GM23338 (cell line): ENCODE data around the gene PRPSAP2. TPM values are rescaled to one million over a fixed set of nuclear protein-coding genes. Genes with fewer than 3 reads are reported as not detected.

Source experiments
- ATAC-seq: fragments of 200-7000 bp; cut with Tn5 transposase; 3 replicates; pipeline ENCODE4 v1.9.1; 2020
- DNase-seq: peaks from one replicate; pipeline ENCODE4 v3.0.0-alpha.2; 2015; ENCODE audit warnings: low spot score
- H2AFZ ChIP-seq: fragments of 200-600 bp; sonication (generic); 2 replicates; pipeline ENCODE4 v1.8.0; 2016; ENCODE audit warnings: antibody characterized with exemption, mild to moderate bottlenecking, moderate library complexity
- H3F3A ChIP-seq: fragments of 200-600 bp; sonication (generic); replicated peaks from 2 replicates; pipeline ENCODE4 v1.8.0; 2017; ENCODE audit warnings: antibody characterized with exemption, mixed run types, low read depth
- H3K27ac ChIP-seq: fragments of 200-600 bp; sonication (generic); 2 replicates; pipeline ENCODE4 v1.6.1; 2016; ENCODE audit warnings: low read depth
- H3K27me3 ChIP-seq: fragments of 200-600 bp; sonication (generic); 2 replicates; pipeline ENCODE4 v1.8.0; 2016; ENCODE audit warnings: mild to moderate bottlenecking, mixed run types, moderate library complexity; ENCODE audit not compliant: insufficient read depth
- H3K36me3 ChIP-seq: fragments of 200-600 bp; sonication (generic); 2 replicates; pipeline ENCODE4 v1.8.0; 2016; ENCODE audit warnings: mild to moderate bottlenecking; ENCODE audit not compliant: insufficient read depth
- H3K4me1 ChIP-seq: fragments of 200-600 bp; sonication (generic); 2 replicates; pipeline ENCODE4 v1.8.0; 2016; ENCODE audit warnings: mild to moderate bottlenecking, moderate library complexity; ENCODE audit not compliant: insufficient read depth
- H3K4me2 ChIP-seq: fragments of 200-600 bp; sonication (generic); 2 replicates; pipeline ENCODE4 v1.7.1; 2017; ENCODE audit warnings: mixed run types
- H3K4me3 ChIP-seq: fragments of 200-600 bp; sonication (generic); 2 replicates; pipeline ENCODE4 v1.6.1; 2016; ENCODE audit warnings: mixed run types
- H3K79me2 ChIP-seq: fragments of 200-600 bp; sonication (generic); replicated peaks from 2 replicates; pipeline ENCODE4 v1.8.0; 2017; ENCODE audit warnings: mild to moderate bottlenecking; ENCODE audit not compliant: insufficient read depth
- H3K9me2 ChIP-seq: fragments of 200-600 bp; sonication (generic); 2 replicates; pipeline ENCODE4 v1.8.0; 2017; ENCODE audit not compliant: insufficient read depth
- H4K20me1 ChIP-seq: fragments of 200-600 bp; sonication (generic); replicated peaks from 2 replicates; pipeline ENCODE4 v1.8.0; 2017; ENCODE audit warnings: mild to moderate bottlenecking; ENCODE audit not compliant: insufficient read depth
- H3K27ac Mint-ChIP-seq: 2 replicates; pipeline ENCODE4 v1.8.0; 2020; ENCODE audit warnings: inconsistent platforms, mild to moderate bottlenecking, moderate library complexity, mixed read lengths
- H3K27me3 Mint-ChIP-seq: 3 replicates; pipeline ENCODE4 v1.8.0; 2022; ENCODE audit warnings: low read depth, mild to moderate bottlenecking, moderate library complexity, mixed read lengths, inconsistent platforms; ENCODE audit not compliant: insufficient read depth, poor library complexity
- H3K36me3 Mint-ChIP-seq: 3 replicates; pipeline ENCODE4 v1.8.0; 2021; ENCODE audit warnings: low read depth, mild to moderate bottlenecking, inconsistent platforms, moderate library complexity, mixed read lengths
- H3K4me1 Mint-ChIP-seq: 3 replicates; pipeline ENCODE4 v1.8.0; 2020; ENCODE audit warnings: mild to moderate bottlenecking, inconsistent platforms, mixed read lengths
- H3K4me3 Mint-ChIP-seq: 3 replicates; pipeline ENCODE4 v1.8.0; 2021; ENCODE audit warnings: moderate library complexity, mild to moderate bottlenecking, inconsistent platforms, mixed read lengths
- H3K9me3 Mint-ChIP-seq: 3 replicates; pipeline ENCODE4 v1.8.0; 2020; ENCODE audit warnings: moderate library complexity, mild to moderate bottlenecking, inconsistent platforms, mixed read lengths
- CREB1 ChIP-seq: fragments of 250-450 bp; sonication (Bioruptor Pico); IDR thresholded peaks from 2 replicates; pipeline ENCODE4 v1.5.0; 2020; ENCODE audit warnings: low read depth, mild to moderate bottlenecking, moderate library complexity
- EZH2 ChIP-seq: fragments of 200-600 bp; sonication (generic); IDR thresholded peaks from one replicate; pipeline ENCODE4 v1.8.0; 2017; ENCODE audit warnings: antibody characterized with exemption, mild to moderate bottlenecking, low read depth; ENCODE audit not compliant: unreplicated experiment
- EZH2phosphoT487 ChIP-seq: fragments of 200-600 bp; sonication (generic); IDR thresholded peaks from one replicate; pipeline ENCODE4 v1.8.1; 2018; ENCODE audit warnings: antibody characterized with exemption; ENCODE audit not compliant: unreplicated experiment
- JUNB ChIP-seq: IDR thresholded peaks from one replicate; pipeline ENCODE4 v1.6.1; 2016; ENCODE audit warnings: antibody characterized with exemption; ENCODE audit not compliant: unreplicated experiment
- STAT1 ChIP-seq: IDR thresholded peaks from one replicate; pipeline ENCODE4 v1.6.1; 2016; ENCODE audit warnings: antibody characterized with exemption; ENCODE audit not compliant: unreplicated experiment
- polyA plus RNA-seq: library from polyadenylated mRNA; unstranded; fragments of >200 nt; fragmentation: Nextera tagmentation; extraction: Ambion mirVana; gene quantifications from 2 replicates; pipeline ENCODE4 v1.2.1, GENCODE V29; 2016
- total RNA-seq: library from RNA; depleted of rRNA; stranded (reverse); fragments of >200 nt; shearing (Covaris generic); gene quantifications from 2 replicates; pipeline ENCODE4 v1.2.3, GENCODE V29; 2014
- TF ChIP-seq, protein P1 (sequence below): IDR thresholded peaks from 2 replicates; pipeline ENCODE4 v1.6.1; 2016; ENCODE audit warnings: antibody characterized with exemption
- TF ChIP-seq, protein P2 (sequence below): IDR thresholded peaks from one replicate; pipeline ENCODE4 v1.6.1; 2018; ENCODE audit warnings: antibody characterized with exemption; ENCODE audit not compliant: unreplicated experiment
- TF ChIP-seq, protein P3 (sequence below): fragments of 250-450 bp; sonication (Bioruptor Pico); IDR thresholded peaks from 2 replicates; pipeline ENCODE4 v1.5.0; 2020; ENCODE audit warnings: mild to moderate bottlenecking, moderate library complexity

PRPSAP2 gene
- total and polyA plus RNA-seq, 2 experiments from 2014 or later = 34.6 to 54.4 TPM

DNA sequence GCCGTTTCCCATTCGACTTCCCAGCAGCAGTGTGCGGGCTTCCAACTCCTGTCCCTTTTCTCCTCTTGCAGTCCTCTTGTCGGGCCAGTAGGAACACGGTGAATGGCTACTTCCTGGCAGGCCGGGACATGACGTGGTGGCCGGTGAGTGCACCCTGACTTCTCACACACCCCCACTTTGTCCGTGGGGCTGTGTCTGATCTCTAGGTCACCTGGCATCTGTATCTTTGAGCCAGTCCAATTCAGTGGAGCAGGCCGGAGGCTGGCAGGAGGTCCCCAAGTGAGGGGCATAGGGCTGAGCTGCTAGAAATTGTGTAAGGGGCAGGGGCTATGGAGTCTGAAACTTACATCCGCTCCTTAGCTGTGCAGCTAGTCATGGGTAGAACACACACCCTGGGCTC is 100.7 kb downstream of the PRPSAP2 start:
- Histone ChIP-seq H3F3A (no peaks in the 10 kb centered on the region), H3K79me2 (no peaks in the 10 kb centered on the region), H3K9me2 (no peaks in the 10 kb centered on the region), H3K4me2 (no peak overlapping the region), H3K4me3 (no peak overlapping the region), H3K27ac (no peak overlapping the region), H3K4me1 (no peaks in the 10 kb centered on the region; the same call in 1 of the 2 replicates), H3K27me3 (no peaks in the 10 kb centered on the region), H4K20me1 (no peaks in the 10 kb centered on the region), H3K36me3 (no peaks in the 10 kb centered on the region), H2AFZ (no peak overlapping the region)
- H3K4me3 Mint-ChIP-seq = no peak overlapping the region
- ATAC-seq = no peak
- H3K9me3 Mint-ChIP-seq = no peaks in the 10 kb centered on the region
- peaks cover 11% of the 10 kb centered on the region for H3K27me3 Mint-ChIP-seq
- H3K4me1 Mint-ChIP-seq = peaks cover 7% of the 10 kb centered on the region
- no peak overlapping the region for H3K27ac Mint-ChIP-seq
- DNase-seq = no peak
- no peak for TF ChIP-seq EZH2phosphoT487
- TF ChIP-seq CREB1 (CRISPR knock-in tag) = no peak
- no peak for TF ChIP-seq EZH2
- TF ChIP-seq, protein P1, sequence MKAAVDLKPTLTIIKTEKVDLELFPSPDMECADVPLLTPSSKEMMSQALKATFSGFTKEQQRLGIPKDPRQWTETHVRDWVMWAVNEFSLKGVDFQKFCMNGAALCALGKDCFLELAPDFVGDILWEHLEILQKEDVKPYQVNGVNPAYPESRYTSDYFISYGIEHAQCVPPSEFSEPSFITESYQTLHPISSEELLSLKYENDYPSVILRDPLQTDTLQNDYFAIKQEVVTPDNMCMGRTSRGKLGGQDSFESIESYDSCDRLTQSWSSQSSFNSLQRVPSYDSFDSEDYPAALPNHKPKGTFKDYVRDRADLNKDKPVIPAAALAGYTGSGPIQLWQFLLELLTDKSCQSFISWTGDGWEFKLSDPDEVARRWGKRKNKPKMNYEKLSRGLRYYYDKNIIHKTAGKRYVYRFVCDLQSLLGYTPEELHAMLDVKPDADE = no peak
- TF ChIP-seq, protein P2, sequence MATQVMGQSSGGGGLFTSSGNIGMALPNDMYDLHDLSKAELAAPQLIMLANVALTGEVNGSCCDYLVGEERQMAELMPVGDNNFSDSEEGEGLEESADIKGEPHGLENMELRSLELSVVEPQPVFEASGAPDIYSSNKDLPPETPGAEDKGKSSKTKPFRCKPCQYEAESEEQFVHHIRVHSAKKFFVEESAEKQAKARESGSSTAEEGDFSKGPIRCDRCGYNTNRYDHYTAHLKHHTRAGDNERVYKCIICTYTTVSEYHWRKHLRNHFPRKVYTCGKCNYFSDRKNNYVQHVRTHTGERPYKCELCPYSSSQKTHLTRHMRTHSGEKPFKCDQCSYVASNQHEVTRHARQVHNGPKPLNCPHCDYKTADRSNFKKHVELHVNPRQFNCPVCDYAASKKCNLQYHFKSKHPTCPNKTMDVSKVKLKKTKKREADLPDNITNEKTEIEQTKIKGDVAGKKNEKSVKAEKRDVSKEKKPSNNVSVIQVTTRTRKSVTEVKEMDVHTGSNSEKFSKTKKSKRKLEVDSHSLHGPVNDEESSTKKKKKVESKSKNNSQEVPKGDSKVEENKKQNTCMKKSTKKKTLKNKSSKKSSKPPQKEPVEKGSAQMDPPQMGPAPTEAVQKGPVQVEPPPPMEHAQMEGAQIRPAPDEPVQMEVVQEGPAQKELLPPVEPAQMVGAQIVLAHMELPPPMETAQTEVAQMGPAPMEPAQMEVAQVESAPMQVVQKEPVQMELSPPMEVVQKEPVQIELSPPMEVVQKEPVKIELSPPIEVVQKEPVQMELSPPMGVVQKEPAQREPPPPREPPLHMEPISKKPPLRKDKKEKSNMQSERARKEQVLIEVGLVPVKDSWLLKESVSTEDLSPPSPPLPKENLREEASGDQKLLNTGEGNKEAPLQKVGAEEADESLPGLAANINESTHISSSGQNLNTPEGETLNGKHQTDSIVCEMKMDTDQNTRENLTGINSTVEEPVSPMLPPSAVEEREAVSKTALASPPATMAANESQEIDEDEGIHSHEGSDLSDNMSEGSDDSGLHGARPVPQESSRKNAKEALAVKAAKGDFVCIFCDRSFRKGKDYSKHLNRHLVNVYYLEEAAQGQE = no peak
- TF ChIP-seq, protein P3, sequence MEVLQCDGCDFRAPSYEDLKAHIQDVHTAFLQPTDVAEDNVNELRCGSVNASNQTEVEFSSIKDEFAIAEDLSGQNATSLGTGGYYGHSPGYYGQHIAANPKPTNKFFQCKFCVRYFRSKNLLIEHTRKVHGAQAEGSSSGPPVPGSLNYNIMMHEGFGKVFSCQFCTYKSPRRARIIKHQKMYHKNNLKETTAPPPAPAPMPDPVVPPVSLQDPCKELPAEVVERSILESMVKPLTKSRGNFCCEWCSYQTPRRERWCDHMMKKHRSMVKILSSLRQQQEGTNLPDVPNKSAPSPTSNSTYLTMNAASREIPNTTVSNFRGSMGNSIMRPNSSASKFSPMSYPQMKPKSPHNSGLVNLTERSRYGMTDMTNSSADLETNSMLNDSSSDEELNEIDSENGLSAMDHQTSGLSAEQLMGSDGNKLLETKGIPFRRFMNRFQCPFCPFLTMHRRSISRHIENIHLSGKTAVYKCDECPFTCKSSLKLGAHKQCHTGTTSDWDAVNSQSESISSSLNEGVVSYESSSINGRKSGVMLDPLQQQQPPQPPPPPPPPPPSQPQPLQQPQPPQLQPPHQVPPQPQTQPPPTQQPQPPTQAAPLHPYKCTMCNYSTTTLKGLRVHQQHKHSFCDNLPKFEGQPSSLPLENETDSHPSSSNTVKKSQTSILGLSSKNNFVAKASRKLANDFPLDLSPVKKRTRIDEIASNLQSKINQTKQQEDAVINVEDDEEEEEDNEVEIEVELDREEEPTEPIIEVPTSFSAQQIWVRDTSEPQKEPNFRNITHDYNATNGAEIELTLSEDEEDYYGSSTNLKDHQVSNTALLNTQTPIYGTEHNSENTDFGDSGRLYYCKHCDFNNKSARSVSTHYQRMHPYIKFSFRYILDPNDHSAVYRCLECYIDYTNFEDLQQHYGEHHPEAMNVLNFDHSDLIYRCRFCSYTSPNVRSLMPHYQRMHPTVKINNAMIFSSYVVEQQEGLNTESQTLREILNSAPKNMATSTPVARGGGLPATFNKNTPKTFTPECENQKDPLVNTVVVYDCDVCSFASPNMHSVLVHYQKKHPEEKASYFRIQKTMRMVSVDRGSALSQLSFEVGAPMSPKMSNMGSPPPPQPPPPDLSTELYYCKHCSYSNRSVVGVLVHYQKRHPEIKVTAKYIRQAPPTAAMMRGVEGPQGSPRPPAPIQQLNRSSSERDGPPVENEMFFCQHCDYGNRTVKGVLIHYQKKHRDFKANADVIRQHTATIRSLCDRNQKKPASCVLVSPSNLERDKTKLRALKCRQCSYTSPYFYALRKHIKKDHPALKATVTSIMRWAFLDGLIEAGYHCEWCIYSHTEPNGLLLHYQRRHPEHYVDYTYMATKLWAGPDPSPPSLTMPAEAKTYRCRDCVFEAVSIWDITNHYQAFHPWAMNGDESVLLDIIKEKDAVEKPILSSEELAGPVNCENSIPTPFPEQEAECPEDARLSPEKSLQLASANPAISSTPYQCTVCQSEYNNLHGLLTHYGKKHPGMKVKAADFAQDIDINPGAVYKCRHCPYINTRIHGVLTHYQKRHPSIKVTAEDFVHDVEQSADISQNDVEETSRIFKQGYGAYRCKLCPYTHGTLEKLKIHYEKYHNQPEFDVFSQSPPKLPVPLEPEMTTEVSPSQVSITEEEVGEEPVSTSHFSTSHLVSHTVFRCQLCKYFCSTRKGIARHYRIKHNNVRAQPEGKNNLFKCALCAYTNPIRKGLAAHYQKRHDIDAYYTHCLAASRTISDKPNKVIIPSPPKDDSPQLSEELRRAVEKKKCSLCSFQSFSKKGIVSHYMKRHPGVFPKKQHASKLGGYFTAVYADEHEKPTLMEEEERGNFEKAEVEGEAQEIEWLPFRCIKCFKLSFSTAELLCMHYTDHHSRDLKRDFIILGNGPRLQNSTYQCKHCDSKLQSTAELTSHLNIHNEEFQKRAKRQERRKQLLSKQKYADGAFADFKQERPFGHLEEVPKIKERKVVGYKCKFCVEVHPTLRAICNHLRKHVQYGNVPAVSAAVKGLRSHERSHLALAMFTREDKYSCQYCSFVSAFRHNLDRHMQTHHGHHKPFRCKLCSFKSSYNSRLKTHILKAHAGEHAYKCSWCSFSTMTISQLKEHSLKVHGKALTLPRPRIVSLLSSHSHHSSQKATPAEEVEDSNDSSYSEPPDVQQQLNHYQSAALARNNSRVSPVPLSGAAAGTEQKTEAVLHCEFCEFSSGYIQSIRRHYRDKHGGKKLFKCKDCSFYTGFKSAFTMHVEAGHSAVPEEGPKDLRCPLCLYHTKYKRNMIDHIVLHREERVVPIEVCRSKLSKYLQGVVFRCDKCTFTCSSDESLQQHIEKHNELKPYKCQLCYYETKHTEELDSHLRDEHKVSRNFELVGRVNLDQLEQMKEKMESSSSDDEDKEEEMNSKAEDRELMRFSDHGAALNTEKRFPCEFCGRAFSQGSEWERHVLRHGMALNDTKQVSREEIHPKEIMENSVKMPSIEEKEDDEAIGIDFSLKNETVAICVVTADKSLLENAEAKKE (CRISPR knock-in tag) = no peak
- no peak for TF ChIP-seq STAT1
- TF ChIP-seq JUNB = no peak
- no peaks in the 10 kb centered on the region for H3K36me3 Mint-ChIP-seq
